Measurements from ENCODE around the gene NR1D1. TPM values are rescaled to one million over a fixed set of nuclear protein-coding genes. Genes with fewer than 3 reads are reported as not detected.

The NR1D1 gene
- polyA plus RNA-seq, 10 donors = 2.0 to 7.7 (median 4.6) TPM

DNA sequence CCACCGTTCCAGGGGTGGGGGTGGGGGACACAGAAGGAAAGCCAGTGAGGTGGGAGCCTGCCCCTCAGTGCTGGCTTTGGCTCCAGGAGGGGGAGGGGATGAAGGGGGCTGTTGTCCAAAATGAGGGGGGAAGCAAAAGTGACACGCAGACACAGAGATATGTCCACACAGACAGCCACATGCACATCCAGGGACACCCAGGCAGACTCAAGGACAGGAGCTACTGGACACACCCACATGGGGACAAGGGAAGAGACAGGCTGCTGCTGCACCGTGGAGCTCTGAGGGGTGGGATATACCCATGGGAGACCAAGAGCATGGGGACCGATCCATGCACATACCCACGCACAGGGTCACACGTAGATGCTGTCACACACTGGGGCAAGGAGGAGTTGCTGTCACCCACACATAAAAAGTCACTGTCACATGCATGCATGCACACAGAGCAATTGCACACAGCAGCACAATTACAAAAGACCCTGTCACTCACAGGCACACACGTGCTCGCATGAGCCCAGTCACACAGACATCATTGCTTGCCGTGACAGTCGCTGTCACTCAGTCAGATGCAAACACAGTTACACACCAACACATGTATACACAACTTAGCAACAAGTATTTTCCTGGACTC lies 36.4 kb downstream of the NR1D1 start:
- no peak for DNase-seq

DNA sequence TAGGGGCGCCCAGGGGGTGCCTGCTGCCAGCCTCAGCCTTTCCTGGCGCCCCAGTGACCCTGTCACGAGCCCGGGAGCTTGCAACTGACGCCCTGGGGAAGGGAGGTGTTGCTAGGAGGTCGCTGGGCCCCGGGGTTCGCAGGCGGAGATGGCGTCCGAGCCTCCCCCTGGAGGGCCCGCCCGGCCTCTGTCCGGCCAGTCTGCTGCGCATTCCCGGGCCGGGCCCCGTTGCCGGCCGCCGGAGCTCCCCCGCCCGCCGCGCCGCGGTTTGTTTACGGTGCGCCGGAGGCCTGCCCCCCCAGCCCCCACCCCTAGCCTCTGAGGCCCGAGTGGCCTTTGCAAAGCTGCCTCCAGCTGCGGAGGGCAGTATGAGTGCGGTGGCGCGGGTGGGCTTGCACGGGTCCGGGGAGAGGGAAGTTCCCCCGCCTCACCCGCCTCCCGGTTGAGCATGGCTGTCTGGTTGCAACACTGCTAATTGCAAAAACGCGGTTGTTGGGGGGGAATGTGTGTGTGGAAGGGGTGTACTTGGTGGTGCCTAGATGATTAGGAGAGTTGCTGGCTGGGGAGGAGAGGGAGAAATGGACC lies 37.1 kb downstream of the NR1D1 start:
- peak in 1 of 3 donors; percentile 72 for DNase-seq

DNA sequence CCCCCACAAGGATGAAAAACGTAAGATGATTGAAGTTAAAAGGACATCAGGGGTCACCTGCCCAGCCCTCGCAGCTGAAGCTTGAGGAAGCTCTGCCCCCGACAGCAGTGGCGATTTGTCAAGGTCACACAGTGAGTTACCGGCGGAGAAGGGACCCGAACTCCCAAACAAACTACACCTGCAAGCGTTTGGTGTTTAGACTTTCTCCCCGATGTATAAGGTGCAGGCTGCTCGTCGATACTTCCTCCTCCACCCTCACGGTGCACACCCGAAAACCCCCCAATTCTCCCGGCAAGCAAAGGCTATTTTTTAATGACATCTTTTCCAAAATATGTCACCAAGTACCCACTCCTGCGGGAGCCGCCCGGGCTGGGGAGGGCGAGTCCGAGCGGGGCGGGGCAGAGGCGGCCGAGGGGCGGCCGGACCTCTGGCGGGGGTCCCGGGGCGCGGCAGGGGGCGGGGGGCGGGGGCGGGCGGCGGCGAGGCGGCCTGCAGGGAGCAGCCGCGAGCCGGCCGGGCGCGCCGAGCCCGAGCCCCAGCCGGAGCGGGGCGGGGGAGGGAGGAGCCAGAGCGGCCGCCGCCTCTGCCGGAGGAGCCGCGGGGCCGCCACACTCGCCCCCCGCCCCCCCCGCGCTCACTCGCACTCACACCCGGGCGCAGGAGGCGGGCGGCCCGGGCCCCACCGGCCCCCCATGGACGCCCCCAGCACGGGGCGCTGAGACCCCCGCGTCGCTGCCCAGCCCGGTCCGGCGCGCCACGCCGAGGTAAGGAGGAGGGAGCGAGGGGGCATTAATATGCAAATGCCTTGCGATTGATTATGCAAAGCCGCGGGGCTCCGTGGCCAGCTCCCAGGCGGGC lies 37.8 kb downstream of the NR1D1 start, which contains the start of gene THRA:
TSS of gene THRA (plus strand) at position 637 of the 858 bp plus-strand sequence. CDS start 11,524 bp downstream, outside the sequence.
- DNase-seq = peak in 1 of 3 donors; percentile 87

DNA sequence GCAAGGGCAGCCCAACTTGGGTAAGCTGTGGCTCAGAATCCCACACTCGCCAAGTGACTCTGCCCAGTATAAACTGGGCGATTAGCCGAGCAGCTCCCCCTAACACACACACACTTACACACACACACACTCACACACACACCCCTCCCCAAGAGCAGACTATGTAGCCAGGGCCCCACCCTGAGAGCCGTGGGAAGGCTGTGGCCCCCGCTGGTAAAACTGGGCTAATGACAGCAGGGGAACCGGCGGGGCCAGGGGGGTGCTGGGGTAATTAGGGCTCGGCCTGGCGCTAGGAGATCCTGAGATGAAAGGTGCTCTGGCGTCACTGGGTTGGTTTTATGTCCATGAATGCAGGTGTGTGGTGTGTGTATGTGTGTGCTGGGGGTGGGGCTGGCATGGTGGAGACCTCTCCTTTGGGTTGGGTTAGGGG lies 38.8 kb downstream of the NR1D1 start:
- no peak for DNase-seq

DNA sequence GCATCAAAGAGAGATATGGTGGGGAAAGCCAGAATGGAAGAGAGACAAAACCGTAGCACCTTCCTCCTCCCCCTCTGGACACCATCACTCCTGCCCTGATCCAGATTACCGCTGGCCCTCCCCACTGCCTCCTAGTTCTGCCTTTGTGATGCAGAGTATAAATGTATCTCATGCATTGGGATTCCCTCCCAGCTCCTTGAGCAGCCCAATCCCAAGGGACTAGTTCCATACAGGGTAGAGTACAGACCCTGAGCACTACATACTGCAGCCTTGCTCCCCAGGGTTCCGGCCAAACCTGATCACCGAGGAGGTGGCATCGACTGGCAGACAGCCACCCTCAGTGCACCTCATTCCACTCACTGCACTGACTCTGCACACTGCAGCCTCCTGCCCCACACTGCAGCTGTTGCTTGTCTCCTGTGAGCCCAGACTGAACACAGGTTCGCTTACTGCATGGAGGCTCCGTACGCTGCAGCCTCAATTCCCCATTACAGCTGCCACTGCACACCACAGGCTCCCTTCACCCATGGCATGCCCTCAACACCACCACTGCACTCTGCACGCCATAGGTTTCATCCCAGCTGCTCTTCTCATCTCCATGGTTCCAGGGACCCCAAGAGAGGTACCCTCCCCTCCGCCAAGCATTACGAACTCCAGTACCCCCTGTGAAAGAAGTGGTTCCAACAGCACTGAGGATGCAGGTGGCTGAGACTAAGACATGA lies 39.3 kb downstream of the NR1D1 start:
- DNase-seq = no peak

DNA sequence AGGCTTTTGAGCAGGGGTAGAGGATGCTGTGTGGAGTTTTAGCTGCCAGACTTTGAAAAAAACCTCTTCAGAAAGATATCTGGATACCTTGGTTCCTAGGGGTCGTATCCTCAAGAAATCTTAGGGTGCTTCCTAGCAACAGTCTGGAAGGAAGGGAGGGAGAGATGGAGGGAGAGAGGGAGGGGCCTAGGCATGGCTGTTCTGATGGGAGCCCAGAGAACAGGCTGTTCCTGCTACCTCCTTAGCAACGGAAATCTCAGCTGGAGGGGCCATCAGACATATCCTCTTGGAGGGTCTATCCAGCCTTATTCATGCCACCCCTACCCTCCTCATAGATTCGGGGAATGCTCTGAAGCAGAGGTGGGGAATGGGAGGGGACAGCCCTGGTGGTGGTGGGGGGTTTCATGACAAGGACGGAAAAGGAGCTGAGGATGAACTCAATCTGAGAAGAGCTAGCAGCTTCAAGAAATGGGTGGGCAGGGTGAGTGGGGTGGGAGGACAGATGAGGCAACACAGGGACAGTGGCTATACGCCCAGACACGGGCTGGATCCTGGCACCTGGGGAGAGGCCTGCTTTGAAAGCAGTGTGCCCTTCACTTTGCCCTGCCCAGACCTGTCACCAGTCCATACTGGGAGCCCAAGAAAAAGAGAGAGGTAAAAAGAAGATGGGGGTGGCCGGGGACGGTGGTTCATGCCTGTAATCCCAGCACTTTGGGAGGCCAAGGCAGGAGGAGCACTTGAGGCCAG lies 40.5 kb downstream of the NR1D1 start:
- DNase-seq = no peak

DNA sequence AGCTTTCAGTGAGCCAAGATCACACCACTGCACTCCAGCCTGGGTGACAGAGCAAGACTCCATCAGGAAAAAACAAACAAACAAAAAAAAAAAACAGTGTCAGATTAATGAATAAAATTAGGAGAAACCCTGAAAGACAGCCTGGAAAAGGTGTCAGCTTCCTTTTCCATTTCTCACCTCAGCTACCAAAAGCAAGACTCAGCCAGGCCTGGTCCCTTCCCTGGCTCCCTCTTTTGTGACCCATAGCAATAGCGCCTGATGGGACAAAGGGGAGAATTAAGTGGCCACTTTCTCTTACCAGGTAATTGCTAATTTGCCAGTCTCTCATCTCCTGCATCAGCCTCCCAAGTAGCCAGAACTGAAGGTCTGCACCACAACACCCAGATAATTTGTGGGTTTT lies 41.5 kb downstream of the NR1D1 start:
- DNase-seq = no peak

DNA sequence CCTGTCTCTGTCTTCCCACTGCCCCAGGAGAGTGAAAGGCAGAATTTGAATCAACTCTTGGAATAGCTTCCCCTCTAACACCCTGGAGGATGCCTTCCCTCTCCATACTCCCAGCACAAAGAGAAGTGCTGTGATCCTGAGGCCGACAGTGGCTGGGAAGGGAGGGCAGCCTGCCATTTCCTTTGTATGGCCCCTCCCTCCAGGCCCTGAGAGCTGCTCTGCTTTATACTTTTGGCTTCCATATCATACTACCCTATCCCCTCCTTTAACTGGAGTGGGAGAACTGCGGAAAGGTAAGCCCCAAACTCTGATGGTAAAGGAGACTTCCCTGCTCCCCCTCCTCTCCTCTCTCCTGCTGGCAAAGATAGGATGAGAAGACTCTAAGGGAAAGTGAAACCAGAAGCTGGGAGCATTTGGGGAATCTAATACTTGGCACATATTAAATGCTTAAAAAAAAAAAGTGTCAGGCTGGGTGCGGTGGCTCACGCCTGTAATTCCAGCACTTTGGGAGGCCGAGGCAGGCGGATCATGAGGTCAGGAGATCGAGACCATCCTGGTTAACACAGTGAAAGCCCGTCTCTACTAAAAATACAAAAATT lies 42.1 kb downstream of the NR1D1 start:
- peak in 1 of 3 donors; percentile 81 for DNase-seq

DNA sequence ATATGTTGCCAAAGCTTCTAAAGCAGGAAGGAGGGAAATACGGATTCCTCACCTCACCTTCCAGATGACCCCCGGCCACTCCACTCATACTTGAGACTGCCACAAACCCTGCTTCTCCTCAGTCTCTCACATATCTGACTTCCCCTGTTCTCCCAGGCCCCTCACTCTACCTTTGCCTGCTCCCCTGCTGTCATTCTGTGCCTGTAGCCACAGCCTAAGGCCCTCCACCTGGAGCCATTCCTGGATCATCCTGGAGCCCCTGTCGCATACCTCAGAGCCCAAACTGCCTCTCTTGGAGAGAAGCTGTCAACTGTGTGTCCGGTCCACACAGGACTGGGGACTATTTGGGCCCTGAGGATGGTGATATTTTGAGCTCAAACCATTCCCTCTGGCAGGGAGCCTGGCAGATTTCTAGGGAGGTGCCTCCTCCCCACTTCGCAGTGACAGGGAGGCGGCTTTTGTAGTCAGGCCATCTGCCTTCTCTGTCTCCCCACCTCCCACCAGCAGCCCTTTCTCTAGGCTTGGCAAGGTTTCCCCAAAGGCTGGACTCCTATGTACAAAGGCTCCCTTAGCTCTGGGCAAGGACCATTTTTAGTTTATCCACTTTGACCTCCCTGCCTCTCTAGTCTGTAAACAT lies 43.9 kb downstream of the NR1D1 start:
- DNase-seq = no peak

Other genes with a start within 250 kb of the NR1D1 start
- gene IKZF3, start 236.3 kb downstream of the NR1D1 start, polyA plus RNA-seq (ENCODE audit: insufficient read length in 10 of 10) = 1 to 10 TPM in 1 of 10 donors, under 1 TPM in 9; 0.08 to 2.1 (median 0.26) TPM
- under 1 TPM in 2 of 10 donors, not detected in 8; 0.11 to 0.20 TPM for gene ZPBP2, start 232.4 kb downstream of the NR1D1 start, polyA plus RNA-seq (ENCODE audit: insufficient read length in 10 of 10)
- gene GSDMB, start 182.0 kb downstream of the NR1D1 start, polyA plus RNA-seq (ENCODE audit: insufficient read length in 10 of 10) = 10 to 100 TPM in 4 of 10 donors, 1 to 10 TPM in 6; 4.3 to 16.2 (median 7.9) TPM
- gene ORMDL3, start 173.0 kb downstream of the NR1D1 start, polyA plus RNA-seq (ENCODE audit: insufficient read length in 10 of 10) = 10 to 100 TPM; 38.9 to 51.5 (median 46.2) TPM
- gene LRRC3C, start 172.9 kb downstream of the NR1D1 start, polyA plus RNA-seq (ENCODE audit: insufficient read length in 10 of 10) = not detected
- under 1 TPM in 8 of 10 donors, not detected in 2; 0.05 to 0.31 (median 0.13) TPM for gene GSDMA, start 137.6 kb downstream of the NR1D1 start, polyA plus RNA-seq (ENCODE audit: insufficient read length in 10 of 10)
- gene PSMD3, start 119.8 kb downstream of the NR1D1 start, polyA plus RNA-seq (ENCODE audit: insufficient read length in 10 of 10) = 10 to 100 TPM; 75.8 to 94.2 (median 84.8) TPM
- gene CSF3, start 85.1 kb downstream of the NR1D1 start, polyA plus RNA-seq (ENCODE audit: insufficient read length in 10 of 10) = under 1 TPM in 3 of 10 donors, not detected in 7; 0.17 to 0.25 (median 0.21) TPM
- 10 to 100 TPM; 50.2 to 97.2 (median 66.1) TPM for gene MED24, start 46.2 kb downstream of the NR1D1 start, polyA plus RNA-seq (ENCODE audit: insufficient read length in 10 of 10)
- gene THRA, start 37.6 kb downstream of the NR1D1 start, polyA plus RNA-seq (ENCODE audit: insufficient read length in 10 of 10) = 10 to 100 TPM; 53.4 to 69.2 (median 63.8) TPM
- 100 to 1,000 TPM in 8 of 10 donors, 10 to 100 TPM in 2; 90.6 to 144 (median 118) TPM for gene MSL1, start 21.4 kb upstream of the NR1D1 start, polyA plus RNA-seq (ENCODE audit: insufficient read length in 10 of 10)
- 10 to 100 TPM; 47.9 to 73.4 (median 68.9) TPM for gene CASC3, start 39.9 kb upstream of the NR1D1 start, polyA plus RNA-seq (ENCODE audit: insufficient read length in 10 of 10)
- gene RAPGEFL1, start 76.9 kb upstream of the NR1D1 start, polyA plus RNA-seq (ENCODE audit: insufficient read length in 10 of 10) = 10 to 100 TPM in 2 of 10 donors, 1 to 10 TPM in 8; 4.3 to 13.0 (median 6.4) TPM
- 10 to 100 TPM; 13.5 to 19.0 (median 15.6) TPM for gene WIPF2, start 118.7 kb upstream of the NR1D1 start, polyA plus RNA-seq (ENCODE audit: insufficient read length in 10 of 10)
- 10 to 100 TPM in 6 of 10 donors, 1 to 10 TPM in 4; 6.9 to 20.2 (median 11.1) TPM for gene CDC6, start 187.3 kb upstream of the NR1D1 start, polyA plus RNA-seq (ENCODE audit: insufficient read length in 10 of 10)
- 10 to 100 TPM; 46.0 to 64.5 (median 54.1) TPM for gene RARA, start 208.6 kb upstream of the NR1D1 start, polyA plus RNA-seq (ENCODE audit: insufficient read length in 10 of 10)